H1 (cell line): Measurements from ENCODE around the gene SEMA7A. TPM values are rescaled to one million over a fixed set of nuclear protein-coding genes. Genes with fewer than 3 reads are reported as not detected.

Source experiments
- ASH2L ChIP-seq: fragments of 200-600, 300-600 bp; sonication (generic); IDR thresholded peaks from one replicate; pipeline ENCODE4 v1.7.1; 2017; ENCODE audit warnings: low read length
- ATF2 ChIP-seq: IDR thresholded peaks from 2 replicates; pipeline ENCODE4 v1.6.1; 2012; ENCODE audit warnings: low read length, inconsistent platforms
- CBX8 ChIP-seq: fragments of 300-800, 300-1000 bp; sonication (generic); IDR thresholded peaks from 2 replicates; pipeline ENCODE4 v1.7.1; 2016; ENCODE audit warnings: low read depth, low read length, borderline replicate concordance
- CHD1 ChIP-seq: IDR thresholded peaks from 2 replicates; pipeline ENCODE4 v1.6.1; 2012; ENCODE audit warnings: low read depth, low read length, improper control_type of control experiment
- CHD2 ChIP-seq: IDR thresholded peaks from 2 replicates; pipeline ENCODE4 v1.6.1; 2012; ENCODE audit warnings: low read length, improper control_type of control experiment
- GABPA ChIP-seq: IDR thresholded peaks from 2 replicates; pipeline ENCODE4 v1.6.1; 2011; ENCODE audit warnings: mild to moderate bottlenecking, low read length, moderate library complexity, borderline replicate concordance; ENCODE audit not compliant: insufficient read depth
- JUND ChIP-seq: IDR thresholded peaks from 2 replicates; pipeline ENCODE4 v1.6.1; 2011; ENCODE audit warnings: mild to moderate bottlenecking, improper control_type of control experiment, low read length
- KDM1A ChIP-seq: fragments of 200-600, 300-600 bp; sonication (generic); IDR thresholded peaks from 2 replicates; pipeline ENCODE4 v1.7.1; 2016; ENCODE audit warnings: mild to moderate bottlenecking, low read length, borderline replicate concordance
- KDM5A ChIP-seq: fragments of 200-600 bp; IDR thresholded peaks from 2 replicates; pipeline ENCODE4 v1.7.1; 2012; ENCODE audit warnings: mild to moderate bottlenecking, low read length, inconsistent platforms, mixed read lengths
- PHF8 ChIP-seq: fragments of 200-600 bp; sonication (generic); conservative IDR thresholded peaks from 2 replicates; pipeline ENCODE4 v1.7.1; 2012; ENCODE audit warnings: low read depth, mild to moderate bottlenecking, inconsistent platforms, low read length, moderate library complexity
- POLR2AphosphoS5 ChIP-seq: IDR thresholded peaks from 2 replicates; pipeline ENCODE4 v1.6.1; 2011; ENCODE audit warnings: low read depth, low read length
- RNF2 ChIP-seq: fragments of 200-900, 300-1000 bp; sonication (generic); IDR thresholded peaks from 2 replicates; pipeline ENCODE4 v1.7.1; 2016; ENCODE audit warnings: borderline replicate concordance, low read depth, mild to moderate bottlenecking, antibody characterized with exemption, low read length; ENCODE audit not compliant: poor library complexity, severe bottlenecking; ENCODE audit errors: missing control alignments
- RXRA ChIP-seq: IDR thresholded peaks from 2 replicates; pipeline ENCODE4 v1.6.1; 2011; ENCODE audit warnings: low read depth, mild to moderate bottlenecking, low read length, moderate library complexity; ENCODE audit not compliant: insufficient read depth
- SUZ12 ChIP-seq: fragments of 200-600 bp; sonication (generic); IDR thresholded peaks from 2 replicates; pipeline ENCODE4 v1.6.1; 2012; ENCODE audit warnings: mild to moderate bottlenecking, inconsistent platforms, low read length, moderate library complexity, mixed read lengths
- TAF1 ChIP-seq: IDR thresholded peaks from 2 replicates; pipeline ENCODE4 v1.6.1; 2011; ENCODE audit warnings: mild to moderate bottlenecking, low read depth, low read length
- TAF7 ChIP-seq: optimal IDR thresholded peaks from 2 replicates; pipeline ENCODE3; 2011; ENCODE audit warnings: low read depth, mild to moderate bottlenecking, inconsistent platforms, low read length, moderate library complexity, borderline replicate concordance
- TEAD4 ChIP-seq: IDR thresholded peaks from 2 replicates; pipeline ENCODE4 v1.6.1; 2012; ENCODE audit warnings: low read depth, low read length, inconsistent platforms, mixed read lengths
- USF2 ChIP-seq: IDR thresholded peaks from 2 replicates; pipeline ENCODE4 v1.6.1; 2011; ENCODE audit warnings: low read length, improper control_type of control experiment
- ZNF274 ChIP-seq: IDR thresholded peaks from 2 replicates; pipeline ENCODE4 v1.7.0; 2012; ENCODE audit warnings: low read length, borderline replicate concordance; ENCODE audit errors: extremely low read depth
- polyA plus RNA-seq, 7 experiments: library from polyadenylated mRNA; depleted of rRNA in 3 of 7; stranded (reverse) in 5 of 7; unstranded in 2 of 7; fragments of >200 nt in 5 of 7; fragments of 200-250 nt in 2 of 7; gene quantifications; 1 replicate in 5 of 7; 2 replicates in 1 of 7; 4 replicates in 1 of 7; pipeline versions ENCODE4 v1.2.1 to v1.2.3, GENCODE V29; 2011 to 2013; ENCODE audit warnings: missing spikeins in 2 of 7, mixed read lengths in 2 of 7
- total RNA-seq: library from RNA; stranded (reverse); fragmentation: NEBNext Ultra II Directional; extraction: Animal tissue kit (Norgen Biotek cat#: 25700); gene quantifications from 2 replicates; pipeline ENCODE4 v1.2.1, GENCODE V29; 2021

SEMA7A gene
- total and polyA plus RNA-seq, 2 of the 8 experiments (the other 6 are each of a cell fraction or from before 2014, with no cell fraction given), result 10.7 to 15.0 TPM

GRCh38 chr15:74460871-74461846 is 27.4 kb upstream of the SEMA7A start, which contains the start of gene UBL7 (continued):
- TF ChIP-seq RNF2, result no peak
- no peak for TF ChIP-seq SUZ12
- no peak for TF ChIP-seq USF2
- no peak for TF ChIP-seq CHD1
- peak; percentile 88 for TF ChIP-seq ASH2L
- TF ChIP-seq GABPA, result peak; percentile 95
- TF ChIP-seq CHD2, result peak; percentile 56; the same call in 1 of the 2 replicates
- no peak for TF ChIP-seq ATF2
- TF ChIP-seq KDM1A, result no peak
- no peak for TF ChIP-seq ZNF274
- TF ChIP-seq TAF7, result peak; percentile 91
- peak; percentile 98 for TF ChIP-seq TAF1
- no peak for TF ChIP-seq KDM5A
- no peak for TF ChIP-seq CBX8
- peak; percentile 95 for TF ChIP-seq POLR2AphosphoS5
- TF ChIP-seq TEAD4, result peak; percentile 80
- peak; percentile 41 for TF ChIP-seq JUND
- TF ChIP-seq RXRA, result no peak
- TF ChIP-seq PHF8, result peak; percentile 39
